IMR-90 (cell line): ENCODE results near the gene STK36. TPM values are rescaled to one million over a fixed set of nuclear protein-coding genes. Genes with fewer than 3 reads are reported as not detected.

Experiments used
- ATAC-seq: fragments of 200-7000 bp; cut with Tn5 transposase; 2 replicates; pipeline ENCODE4 v1.9.1; 2020; ENCODE audit warnings: low read depth, mild to moderate bottlenecking, moderate library complexity
- BruUV-seq: library from RNA; stranded (reverse); fragments of 400-500 nt; replicated peaks from 2 replicates; lab custom pipeline; 2021; lab: Mats Ljungman, UMichigan
- CTCF ChIA-PET: fragments of 300-600 bp; formaldehyde crosslinking; extraction: SDS; loops from one replicate; lab custom pipeline; 2021; ENCODE audit warnings: antibody characterized with exemption; lab: Yijun Ruan, JAX
- POLR2A ChIA-PET: fragments of 300-600 bp; sonication (Branson Sonifier 250); formaldehyde crosslinking; loops from one replicate; lab custom pipeline; 2022; ENCODE audit warnings: antibody characterized with exemption; ENCODE audit not compliant: unreplicated experiment; lab: Charles Lee
- DNase-seq: peaks from one replicate; pipeline ENCODE4 v3.0.0; 2013
- H2AFZ ChIP-seq: replicated peaks from 2 replicates; pipeline ENCODE3; 2013; ENCODE audit warnings: low read length, mild to moderate bottlenecking; ENCODE audit not compliant: poor library complexity
- H2AK5ac ChIP-seq: 2 replicates; pipeline ENCODE4 v1.6.1; 2013; ENCODE audit warnings: low read depth, low read length, inconsistent platforms
- H2AK9ac ChIP-seq: replicated peaks from 2 replicates; pipeline ENCODE3; 2013; ENCODE audit warnings: mild to moderate bottlenecking, low read depth, low read length, moderate library complexity; ENCODE audit not compliant: poor library complexity
- H2BK120ac ChIP-seq: 2 replicates; pipeline ENCODE4 v1.6.1; 2013; ENCODE audit warnings: low read depth, low read length, inconsistent platforms
- H2BK15ac ChIP-seq: 3 replicates; pipeline ENCODE4 v1.6.1; 2013; ENCODE audit warnings: low read depth, low read length, inconsistent platforms
- H2BK20ac ChIP-seq: 2 replicates; pipeline ENCODE4 v1.6.1; 2013; ENCODE audit warnings: low read depth, mild to moderate bottlenecking, inconsistent platforms, low read length, moderate library complexity
- H2BK5ac ChIP-seq: 2 replicates; pipeline ENCODE4 v1.6.1; 2013; ENCODE audit warnings: mild to moderate bottlenecking, low read depth, low read length, inconsistent platforms; ENCODE audit not compliant: poor library complexity, severe bottlenecking
- H3K14ac ChIP-seq: replicated peaks from 2 replicates; pipeline ENCODE4 v1.6.1; 2013; ENCODE audit warnings: low read depth, low read length, inconsistent platforms
- H3K18ac ChIP-seq: 2 replicates; pipeline ENCODE4 v1.6.1; 2013; ENCODE audit warnings: low read depth, low read length, control low read depth
- H3K23ac ChIP-seq: 2 replicates; pipeline ENCODE4 v1.6.1; 2013; ENCODE audit warnings: low read depth, low read length, inconsistent platforms
- H3K27ac ChIP-seq: 2 replicates; pipeline ENCODE4 v1.5.1; 2013; ENCODE audit warnings: mild to moderate bottlenecking, control low read depth, low read length; ENCODE audit not compliant: insufficient read depth
- H3K27me3 ChIP-seq: 2 replicates; pipeline ENCODE4 v1.6.1; 2013; ENCODE audit warnings: low read length; ENCODE audit not compliant: control insufficient read depth, insufficient read depth
- H3K36me3 ChIP-seq: 2 replicates; pipeline ENCODE4 v1.6.1; 2013; ENCODE audit warnings: low read length, mixed read lengths; ENCODE audit not compliant: control insufficient read depth, insufficient read depth
- H3K4ac ChIP-seq: 2 replicates; pipeline ENCODE4 v1.6.1; 2013; ENCODE audit warnings: low read depth, low read length, inconsistent platforms
- H3K4me1 ChIP-seq: 2 replicates; pipeline ENCODE4 v1.6.1; 2013; ENCODE audit warnings: low read length, mixed read lengths; ENCODE audit not compliant: control insufficient read depth, insufficient read depth
- H3K4me2 ChIP-seq: 2 replicates; pipeline ENCODE4 v1.6.1; 2013; ENCODE audit warnings: low read depth, mild to moderate bottlenecking, control low read depth, low read length, moderate library complexity
- H3K4me3 ChIP-seq: 2 replicates; pipeline ENCODE4 v1.5.1; 2013; ENCODE audit warnings: low read depth, mild to moderate bottlenecking, control low read depth, low read length, moderate library complexity; ENCODE audit not compliant: insufficient read depth
- H3K56ac ChIP-seq: 2 replicates; pipeline ENCODE4 v1.6.1; 2013; ENCODE audit warnings: low read length, inconsistent platforms; ENCODE audit not compliant: insufficient read depth; ENCODE audit errors: extremely low read depth
- H3K79me1 ChIP-seq, 2 experiments: 2 replicates each; pipeline ENCODE4 v1.6.1; 2013; ENCODE audit warnings: low read length in 2 of 2, inconsistent platforms in 1 of 2, low read depth in 1 of 2
- H3K9ac ChIP-seq: 2 replicates; pipeline ENCODE4 v1.6.1; 2013; ENCODE audit warnings: low read depth, low read length, control low read depth
- H3K9me1 ChIP-seq: 2 replicates; pipeline ENCODE4 v1.6.1; 2013; ENCODE audit warnings: low read length, inconsistent platforms; ENCODE audit not compliant: insufficient read depth
- H3K9me3 ChIP-seq: 2 replicates; pipeline ENCODE4 v1.6.1; 2013; ENCODE audit warnings: low read length; ENCODE audit not compliant: control insufficient read depth, insufficient read depth
- H4K20me1 ChIP-seq: 2 replicates; pipeline ENCODE4 v1.6.1; 2013; ENCODE audit warnings: low read length, inconsistent platforms; ENCODE audit not compliant: insufficient read depth
- H4K5ac ChIP-seq: 2 replicates; pipeline ENCODE4 v1.6.1; 2013; ENCODE audit warnings: mild to moderate bottlenecking, low read depth, low read length, control low read depth
- H4K8ac ChIP-seq, 2 experiments: 2 replicates each; pipeline ENCODE4 v1.6.1; 2013; ENCODE audit warnings: low read depth in 2 of 2, low read length in 2 of 2, control low read depth in 1 of 2, inconsistent platforms in 1 of 2
- H4K91ac ChIP-seq: 2 replicates; pipeline ENCODE4 v1.6.1; 2013; ENCODE audit warnings: low read depth, low read length, inconsistent platforms; ENCODE audit not compliant: insufficient read depth
- BHLHE40 ChIP-seq: fragments of 150-350 bp; IDR thresholded peaks from 2 replicates; pipeline ENCODE4 v1.6.1; 2016; ENCODE audit warnings: mild to moderate bottlenecking, low read depth, low read length
- CEBPB ChIP-seq: IDR thresholded peaks from 2 replicates; pipeline ENCODE4 v1.6.1; 2012; ENCODE audit warnings: low read depth, low read length, improper control_type of control experiment
- CHD1 ChIP-seq: IDR thresholded peaks from 2 replicates; pipeline ENCODE4 v1.6.1; 2012; ENCODE audit warnings: low read depth, low read length, improper control_type of control experiment
- CTCF ChIP-seq: conservative IDR thresholded peaks from 2 replicates; pipeline ENCODE4 v1.5.1; 2012; ENCODE audit warnings: mild to moderate bottlenecking, low read depth, low read length, improper control_type of control experiment
- ELK1 ChIP-seq: fragments of 150-350 bp; IDR thresholded peaks from 2 replicates; pipeline ENCODE4 v1.6.1; 2016; ENCODE audit warnings: low read depth, mild to moderate bottlenecking, low read length, moderate library complexity, borderline replicate concordance
- FOS ChIP-seq: fragments of 150-350 bp; IDR thresholded peaks from 2 replicates; pipeline ENCODE4 v1.6.1; 2016; ENCODE audit warnings: low read depth, low read length
- MXI1 ChIP-seq: IDR thresholded peaks from 2 replicates; pipeline ENCODE4 v1.6.1; 2012; ENCODE audit warnings: low read depth, mild to moderate bottlenecking, low read length, moderate library complexity, borderline replicate concordance
- RAD21 ChIP-seq: IDR thresholded peaks from 2 replicates; pipeline ENCODE4 v1.6.1; 2012; ENCODE audit warnings: low read length, improper control_type of control experiment
- RFX5 ChIP-seq: IDR thresholded peaks from 2 replicates; pipeline ENCODE4 v1.8.0; 2012; ENCODE audit warnings: low read depth, mild to moderate bottlenecking, low read length, moderate library complexity
- SMC3 ChIP-seq: fragments of 150-350 bp; IDR thresholded peaks from 2 replicates; pipeline ENCODE4 v1.6.1; 2016; ENCODE audit warnings: low read depth, mild to moderate bottlenecking, antibody characterized with exemption, low read length, moderate library complexity
- WGBS, 2 experiments: methylation state at CpG; one replicate each; pipeline versions ENCODE4 v1.1.5 to v1.1.7; 2013; ENCODE audit warnings: missing lambda C conversion rate in 2 of 2; ENCODE audit not compliant: insufficient read length in 1 of 2; ENCODE audit errors: extremely low coverage in 2 of 2; 5-methylcytosine and 5-hydroxymethylcytosine counted together
- dilution Hi-C: fragments of 300-500 bp; cut with HindIII; formaldehyde crosslinking; loops from one replicate; pipeline ENCODE4 v1.14.3; 2018; ENCODE audit warnings: low sequenced_read_pairs; ENCODE audit not compliant: unreplicated experiment
- in situ Hi-C: fragments of 300-500 bp; cut with MboI; formaldehyde crosslinking; loops from 3 replicates; pipeline ENCODE4 v1.14.3; 2019; ENCODE audit warnings: low sequenced_read_pairs, inconsistent platforms, mixed read lengths
- intact Hi-C: fragments of 100-400 bp; cut with micrococcal nuclease; formaldehyde crosslinking; loops from 2 replicates; pipeline ENCODE4 v1.10.0; 2022
- polyA plus RNA-seq, 3 experiments: library from polyadenylated mRNA; depleted of rRNA; stranded (reverse); fragments of >200 nt; gene quantifications; 2 replicates each; pipeline ENCODE4 v1.2.3, GENCODE V29; 2012; ENCODE audit warnings: low replicate concordance in 1 of 3
- total RNA-seq: library from RNA; depleted of rRNA; stranded (reverse); fragments of >200 nt; gene quantifications from 2 replicates; pipeline ENCODE4 v1.2.3, GENCODE V29; 2012

Gene STK36
- total and polyA plus RNA-seq, 2 of the 4 experiments (the other 2 are of a cell fraction), result 17.6 to 44.5 TPM

- no peak overlapping the region for H2AK9ac ChIP-seq
- BruUV-seq, result no TSS peak
- H4K5ac ChIP-seq, result no peak overlapping the region
Measured at GRCh38 chr2:218648787-218649100, 23.1 kb upstream of the STK36 start.

More at GRCh38 chr2:218648787-218649100, 23.1 kb upstream of the STK36 start:
- no peak overlapping the region for H3K27ac ChIP-seq
- CTCF ChIA-PET, result interaction anchor here (1.8 kb wide), 1 partner anchor 10 kb away, joined by 4 read pairs; the partner anchor contains the start of genes BCS1L and ZNF142
- H3K9ac ChIP-seq, result no peak overlapping the region
- peaks cover 7 to 16% of the 10 kb centered on the region in 2 experiments; a peak in 3 of 4 replicates for H3K79me1 ChIP-seq
- no peak overlapping the region for H2BK120ac ChIP-seq
- H3K36me3 ChIP-seq, result peaks cover 62% of the 10 kb centered on the region
- DNase-seq, result no peak
- H3K4me3 ChIP-seq, result no peak overlapping the region
- H2BK15ac ChIP-seq, result no peak overlapping the region
- intact Hi-C loops, result loop anchor here (1.0 to 10.0 kb wide), 5 partner anchors 79 to 356 kb away; partner anchors contain the start of gene TMBIM1
- no peak overlapping the region for H2BK20ac ChIP-seq
- H3K56ac ChIP-seq, result no peak overlapping the region
- no peaks in the 10 kb centered on the region for H3K9me3 ChIP-seq
- H3K4me1 ChIP-seq, result no peaks in the 10 kb centered on the region
- POLR2A ChIA-PET, result no interaction called here
- H3K9me1 ChIP-seq, result no peaks in the 10 kb centered on the region
- no peak overlapping the region for H2AFZ ChIP-seq
- no peak overlapping the region for H3K23ac ChIP-seq
- H2AK5ac ChIP-seq, result no peak overlapping the region
- no peak overlapping the region for H3K14ac ChIP-seq
- no peak overlapping the region for H4K8ac ChIP-seq
- H4K91ac ChIP-seq, result no peak overlapping the region
- dilution Hi-C loops, result no loop called here
- in situ Hi-C loops, result no loop called here
- no peaks in the 10 kb centered on the region for H3K27me3 ChIP-seq
- no peak overlapping the region for H2BK5ac ChIP-seq
- no peak overlapping the region for H3K18ac ChIP-seq
- H3K4me2 ChIP-seq, result no peak overlapping the region
- WGBS, 2 experiments, result 96% methylated on average over 7 of the region's 11 CpGs; no CpG with 5 or more reads in 1 of the 2 experiments
- TF ChIP-seq BHLHE40, result no peak
- TF ChIP-seq SMC3, result no peak
- no peak for TF ChIP-seq RAD21
- no peak for TF ChIP-seq FOS
- TF ChIP-seq MXI1, result no peak
- TF ChIP-seq CEBPB, result no peak
- TF ChIP-seq RFX5, result no peak
- no peak for TF ChIP-seq ELK1
- no peak for TF ChIP-seq CHD1
- no peak for TF ChIP-seq CTCF
- no peak; the same call in 1 of the 2 replicates for ATAC-seq
- no peak overlapping the region for H3K4ac ChIP-seq
- peaks cover 3% of the 10 kb centered on the region for H4K20me1 ChIP-seq
